NT2/D1 (cell line): ENCODE data around the gene GHRHR.

ENCODE experiments used
- DNase-seq: peaks from one replicate; pipeline ENCODE4 v3.0.0-alpha.2; 2011; ENCODE audit warnings: low read depth, low spot score
- H3K27me3 ChIP-seq: 2 replicates; pipeline ENCODE4 v1.6.0; 2011; ENCODE audit warnings: mild to moderate bottlenecking; ENCODE audit not compliant: insufficient read length, insufficient read depth
- H3K36me3 ChIP-seq: 2 replicates; pipeline ENCODE4 v1.6.1; 2011; ENCODE audit warnings: mild to moderate bottlenecking, low read length, mixed read lengths; ENCODE audit not compliant: insufficient read depth, insufficient read length
- H3K4me1 ChIP-seq: 2 replicates; pipeline ENCODE4 v1.5.1; 2011; ENCODE audit not compliant: insufficient read depth, insufficient read length
- H3K4me3 ChIP-seq: 2 replicates; pipeline ENCODE4 v1.5.1; 2011; ENCODE audit warnings: low read depth; ENCODE audit not compliant: insufficient read length
- H3K9ac ChIP-seq: 2 replicates; pipeline ENCODE4 v1.6.0; 2011; ENCODE audit warnings: low read depth; ENCODE audit not compliant: insufficient read length
- H3K9me3 ChIP-seq: 2 replicates; pipeline ENCODE4 v1.5.1; 2011; ENCODE audit warnings: mild to moderate bottlenecking, low read length; ENCODE audit not compliant: insufficient read depth
- SUZ12 ChIP-seq: IDR thresholded peaks from 2 replicates; pipeline ENCODE4 v1.6.1; 2011; ENCODE audit not compliant: insufficient read length, insufficient read depth; ENCODE audit errors: extremely low read depth
- YY1 ChIP-seq: IDR thresholded peaks from 2 replicates; pipeline ENCODE4 v1.6.1; 2011; ENCODE audit not compliant: insufficient read length, insufficient read depth
- ZNF274 ChIP-seq: IDR thresholded peaks from 2 replicates; pipeline ENCODE4 v1.6.1; 2011; ENCODE audit warnings: mild to moderate bottlenecking, low read depth, low read length

GHRHR gene

GRCh38 chr7:31004393-31004792 is 40.6 kb downstream of the GHRHR start:
- H3K4me3 ChIP-seq = no peak overlapping the region
- H3K4me1 ChIP-seq = peaks cover 3% of the 10 kb centered on the region
- H3K36me3 ChIP-seq = no peaks in the 10 kb centered on the region
- H3K9me3 ChIP-seq = peaks cover 16% of the 10 kb centered on the region
- no peak overlapping the region for H3K9ac ChIP-seq
- no peak for TF ChIP-seq SUZ12
- TF ChIP-seq ZNF274 = no peak
- TF ChIP-seq YY1 = no peak
- H3K27me3 ChIP-seq = no peaks in the 10 kb centered on the region
- DNase-seq = no peak

- no peak for DNase-seq
- TF ChIP-seq ZNF274 (no peak), SUZ12 (no peak), YY1 (no peak)
- H3K4me3 ChIP-seq = no peak overlapping the region
- H3K27me3 ChIP-seq = no peaks in the 10 kb centered on the region
- H3K36me3 ChIP-seq = no peaks in the 10 kb centered on the region
- H3K4me1 ChIP-seq = peaks cover 3% of the 10 kb centered on the region
- H3K9ac ChIP-seq = no peak overlapping the region
- H3K9me3 ChIP-seq = peaks cover 25% of the 10 kb centered on the region
These were observed 43.1 kb downstream of the GHRHR start for GRCh38 chr7:31006857-31007256.

- H3K4me3 ChIP-seq = no peak overlapping the region
- H3K36me3 ChIP-seq = no peaks in the 10 kb centered on the region
These were observed 43.9 kb downstream of the GHRHR start for GRCh38 chr7:31007634-31008033.

GRCh38 chr7:31014826-31015225 is 51.1 kb downstream of the GHRHR start:
- TF ChIP-seq YY1 = no peak
- TF ChIP-seq ZNF274 = no peak
- TF ChIP-seq SUZ12 = no peak
- DNase-seq = no peak
- H3K9ac ChIP-seq = no peak overlapping the region

More at GRCh38 chr7:31007634-31008033, 43.9 kb downstream of the GHRHR start:
- TF ChIP-seq SUZ12 (no peak), ZNF274 (no peak), YY1 (no peak)
- no peak for DNase-seq
- Histone ChIP-seq H3K9ac (no peak overlapping the region), H3K4me1 (peaks cover 3% of the 10 kb centered on the region), H3K9me3 (peaks cover 25% of the 10 kb centered on the region), H3K27me3 (no peaks in the 10 kb centered on the region)

GRCh38 chr7:31017032-31017675 is 53.4 kb downstream of the GHRHR start:
- TF ChIP-seq YY1 (no peak), SUZ12 (no peak)
- no peak overlapping the region for H3K4me3 ChIP-seq

More at GRCh38 chr7:31014826-31015225, 51.1 kb downstream of the GHRHR start:
- Histone ChIP-seq H3K4me3 (no peak overlapping the region), H3K4me1 (peaks cover 5% of the 10 kb centered on the region), H3K27me3 (no peaks in the 10 kb centered on the region), H3K36me3 (no peaks in the 10 kb centered on the region), H3K9me3 (peaks cover 8% of the 10 kb centered on the region)

GRCh38 chr7:31017721-31018120 is 54.0 kb downstream of the GHRHR start:
- H3K4me3 ChIP-seq = no peak overlapping the region
- H3K9ac ChIP-seq = no peak overlapping the region
- no peaks in the 10 kb centered on the region for H3K27me3 ChIP-seq
- DNase-seq = no peak
- peaks cover 10% of the 10 kb centered on the region for H3K4me1 ChIP-seq
- TF ChIP-seq ZNF274 = no peak
- TF ChIP-seq SUZ12 = no peak
- TF ChIP-seq YY1 = no peak
- no peaks in the 10 kb centered on the region for H3K9me3 ChIP-seq
- no peaks in the 10 kb centered on the region for H3K36me3 ChIP-seq

More at GRCh38 chr7:31017032-31017675, 53.4 kb downstream of the GHRHR start:
- H3K9me3 ChIP-seq = no peaks in the 10 kb centered on the region
- no peak overlapping the region for H3K9ac ChIP-seq
- H3K27me3 ChIP-seq = no peaks in the 10 kb centered on the region
- H3K4me1 ChIP-seq = peaks cover 10% of the 10 kb centered on the region
- no peak for DNase-seq
- H3K36me3 ChIP-seq = no peaks in the 10 kb centered on the region

GRCh38 chr7:31019509-31019908 is 55.8 kb downstream of the GHRHR start:
- Histone ChIP-seq H3K9me3 (no peaks in the 10 kb centered on the region), H3K4me3 (no peak overlapping the region), H3K4me1 (peaks cover 15% of the 10 kb centered on the region), H3K9ac (no peak overlapping the region), H3K36me3 (no peaks in the 10 kb centered on the region), H3K27me3 (no peaks in the 10 kb centered on the region)
- TF ChIP-seq SUZ12 = no peak
- no peak for TF ChIP-seq ZNF274
- no peak for TF ChIP-seq YY1
- DNase-seq = no peak
